GM19035 (cell line): ENCODE data around the gene WASF2.
A peak's percentile ranks its signal among the peaks of the same experiment; 100 is the strongest.
"Not testable (repeated sequence)": the region's sequence is repeated elsewhere in the genome, so short reads cannot be mapped to it uniquely, and the experiment has no call there.

Experiments
- ATAC-seq: cut with Tn5 transposase; IDR thresholded peaks from one replicate; pipeline ENCODE4 v1.9.1; 2021; ENCODE audit not compliant: unreplicated experiment

The WASF2 gene, protein sequence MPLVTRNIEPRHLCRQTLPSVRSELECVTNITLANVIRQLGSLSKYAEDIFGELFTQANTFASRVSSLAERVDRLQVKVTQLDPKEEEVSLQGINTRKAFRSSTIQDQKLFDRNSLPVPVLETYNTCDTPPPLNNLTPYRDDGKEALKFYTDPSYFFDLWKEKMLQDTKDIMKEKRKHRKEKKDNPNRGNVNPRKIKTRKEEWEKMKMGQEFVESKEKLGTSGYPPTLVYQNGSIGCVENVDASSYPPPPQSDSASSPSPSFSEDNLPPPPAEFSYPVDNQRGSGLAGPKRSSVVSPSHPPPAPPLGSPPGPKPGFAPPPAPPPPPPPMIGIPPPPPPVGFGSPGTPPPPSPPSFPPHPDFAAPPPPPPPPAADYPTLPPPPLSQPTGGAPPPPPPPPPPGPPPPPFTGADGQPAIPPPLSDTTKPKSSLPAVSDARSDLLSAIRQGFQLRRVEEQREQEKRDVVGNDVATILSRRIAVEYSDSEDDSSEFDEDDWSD

DNA sequence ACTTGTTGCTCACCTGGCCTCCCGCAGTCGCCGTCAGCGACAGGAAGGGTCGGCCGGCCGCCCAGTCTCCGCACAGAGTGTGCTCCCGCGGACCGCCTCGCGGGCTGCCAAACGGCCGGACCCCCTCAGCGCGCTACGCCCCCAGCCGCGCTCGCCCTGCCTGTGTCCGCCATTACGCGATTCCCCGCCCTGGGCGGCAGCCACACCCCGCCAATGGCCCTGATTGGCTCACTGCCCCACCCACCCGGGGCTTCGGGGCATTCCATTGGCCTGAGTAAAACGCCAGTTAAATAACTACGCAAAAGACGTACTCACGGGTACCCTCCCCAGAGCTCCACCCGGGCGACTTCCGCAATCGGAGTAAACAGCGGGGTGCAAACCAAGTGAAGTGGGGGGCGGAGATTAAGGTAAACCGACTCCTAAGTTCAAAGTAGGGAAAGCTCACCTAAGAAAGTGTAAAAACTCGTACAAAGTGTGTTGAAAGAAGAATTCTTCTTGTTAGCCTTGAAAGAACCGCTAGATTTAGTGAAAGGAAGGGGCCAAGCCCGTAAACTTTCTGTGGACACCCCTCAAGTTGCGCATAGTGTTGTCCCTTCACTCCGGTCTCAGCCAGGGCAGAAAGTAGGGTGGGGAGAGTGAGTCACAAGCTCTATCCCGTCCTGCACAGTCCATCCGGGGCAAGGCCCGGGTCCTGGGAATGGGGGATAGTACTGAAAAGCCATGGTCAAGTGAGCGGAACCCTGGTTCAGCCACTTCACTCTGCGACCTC lies at the start of gene WASF2:
Gene WASF2 (minus strand): TSS at position 195 of the 769 bp plus-strand sequence. CDS start 61,277 bp downstream, outside the sequence.
- ATAC-seq: peak; percentile 88

DNA sequence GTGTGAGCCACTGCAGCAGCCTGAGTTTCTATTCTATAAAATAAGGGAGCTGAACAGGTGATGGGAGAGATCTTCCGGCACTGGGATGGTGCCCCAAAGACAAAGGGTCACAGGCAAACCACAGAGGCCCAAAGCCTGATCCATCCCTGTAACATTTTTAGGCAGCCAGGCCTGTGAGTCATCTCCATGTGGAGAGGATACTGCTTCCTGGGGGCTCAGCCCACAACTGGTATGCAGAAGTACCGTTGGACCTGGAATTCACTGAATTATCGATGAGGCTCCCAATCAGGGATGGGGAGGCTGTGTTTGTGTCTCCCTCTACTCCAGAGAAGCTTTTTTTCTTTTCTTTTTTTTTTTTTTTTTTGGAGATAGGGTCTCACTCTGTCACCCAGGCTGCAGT lies 48.8 kb upstream of the WASF2 start:
- no peak for ATAC-seq

- not testable (repeated sequence) for ATAC-seq
Measured at GRCh38 chr1:27538305-27538676, 48.3 kb upstream of the WASF2 start.

GRCh38 chr1:27536767-27537166 lies 46.8 kb upstream of the WASF2 start:
- ATAC-seq: no peak

DNA sequence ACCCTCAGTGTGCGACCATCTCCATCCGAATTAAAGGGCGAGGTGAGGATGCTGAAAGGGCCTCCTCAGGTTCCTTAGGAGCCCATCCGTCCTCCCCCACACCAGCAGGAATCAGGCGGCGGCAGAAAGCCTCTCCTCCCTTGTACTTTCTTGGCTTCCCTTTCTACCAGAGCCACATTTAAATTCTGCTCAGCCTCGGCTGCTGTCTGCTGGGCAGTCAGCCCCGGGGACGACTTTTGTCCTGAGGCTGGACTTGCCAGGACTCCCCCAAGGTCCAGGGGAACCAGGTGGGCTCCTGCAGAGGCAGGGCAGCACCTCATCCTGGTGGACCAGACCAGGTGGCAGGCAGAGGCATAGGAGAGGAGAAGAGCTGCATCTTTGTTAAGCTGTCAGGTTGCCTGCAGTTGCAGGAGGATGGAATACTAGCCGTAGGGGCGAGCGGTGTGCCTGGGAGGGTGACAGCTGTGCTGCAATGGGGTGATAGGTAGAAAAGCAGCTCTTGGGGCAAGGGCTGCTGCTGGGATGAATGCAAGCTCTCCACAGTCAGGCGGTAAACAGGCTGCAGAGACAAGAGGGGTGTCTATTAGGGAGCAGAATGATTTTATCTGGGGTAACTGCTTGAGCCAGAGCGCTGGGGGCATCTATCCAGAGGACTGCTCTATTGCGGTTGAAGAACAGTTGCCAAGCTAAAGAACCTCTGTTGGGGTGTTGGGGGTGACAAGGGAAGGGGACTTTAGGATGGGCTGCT lies 46.2 kb upstream of the WASF2 start:
- no peak for ATAC-seq

- ATAC-seq: no peak
Measured at GRCh38 chr1:27535386-27535785, 45.4 kb upstream of the WASF2 start.

DNA sequence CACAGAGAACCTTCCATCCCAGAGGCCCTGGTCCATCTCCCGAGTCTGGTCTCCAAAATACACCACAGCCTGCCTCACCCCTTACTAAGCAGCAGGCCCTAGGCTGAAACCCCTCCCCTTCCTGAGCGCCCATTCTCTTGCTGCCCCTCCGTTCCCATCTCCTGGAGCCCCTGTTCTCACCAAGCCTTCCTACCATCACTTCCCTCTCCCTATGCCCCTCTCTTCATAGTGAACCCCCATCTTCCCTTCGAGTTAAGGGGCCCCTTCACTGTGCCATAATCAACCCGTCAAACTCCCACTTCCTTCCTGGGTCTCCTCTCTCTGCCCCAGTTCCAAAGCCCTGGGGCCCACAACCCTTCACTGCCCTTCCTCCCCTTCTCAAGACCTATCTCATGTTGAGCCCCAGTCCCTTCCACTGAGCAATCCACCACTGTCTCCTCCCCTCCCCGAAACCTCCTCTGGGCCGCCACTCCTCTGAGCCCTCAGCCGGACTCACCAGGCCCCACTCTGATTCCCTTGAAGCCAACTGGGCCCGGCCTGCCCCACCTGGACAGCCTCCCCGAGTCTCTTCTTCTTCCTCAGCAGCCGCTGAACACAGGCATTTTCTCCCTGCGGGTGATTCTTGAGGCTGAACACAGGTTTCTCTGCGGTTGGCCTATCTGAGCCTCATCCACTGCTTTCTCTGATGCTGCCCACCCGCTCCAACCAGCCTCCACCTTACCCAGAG lies 42.2 kb upstream of the WASF2 start:
- ATAC-seq: no peak

GRCh38 chr1:27530192-27530591 lies 40.2 kb upstream of the WASF2 start:
- ATAC-seq: no peak

- no peak for ATAC-seq
Measured at GRCh38 chr1:27529704-27530018, 39.7 kb upstream of the WASF2 start.

GRCh38 chr1:27528818-27529703 lies 39.1 kb upstream of the WASF2 start:
- ATAC-seq: no peak

- no peak for ATAC-seq
Measured at GRCh38 chr1:27527890-27528817, 38.2 kb upstream of the WASF2 start.

- ATAC-seq: no peak
Measured at GRCh38 chr1:27527223-27527889, 37.4 kb upstream of the WASF2 start.

DNA sequence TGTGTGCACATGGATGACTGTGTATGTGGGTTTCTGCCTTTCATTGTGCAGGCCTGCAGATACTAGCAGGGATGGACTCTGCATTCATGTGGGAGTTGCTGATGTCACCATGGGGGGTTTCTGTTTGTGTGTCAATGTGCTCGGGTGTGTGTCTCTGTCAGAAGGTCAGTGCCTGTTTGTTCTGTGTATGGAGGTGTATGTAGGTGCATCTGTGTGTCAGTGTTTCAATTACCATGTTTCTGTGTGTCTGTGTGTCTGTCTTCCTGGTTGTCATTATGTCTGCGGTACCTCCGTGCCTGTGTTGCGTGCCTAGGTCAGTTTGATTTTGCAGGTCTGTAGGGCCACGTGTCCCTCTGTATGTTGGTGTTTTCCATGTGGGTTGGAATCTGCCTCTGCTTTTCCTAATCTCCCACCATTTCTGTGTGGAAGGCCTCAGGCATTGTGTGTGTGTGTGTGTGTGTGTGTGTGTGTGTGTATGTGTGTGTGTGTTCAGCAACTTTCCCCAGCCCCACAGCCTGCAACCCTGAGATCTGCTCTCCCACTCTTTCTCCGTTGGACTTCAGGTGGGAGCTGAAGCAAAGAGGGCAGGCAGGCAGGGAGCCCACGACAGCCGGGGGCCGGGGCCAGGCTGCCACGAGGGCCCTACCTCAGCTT lies 36.7 kb upstream of the WASF2 start:
- no peak for ATAC-seq

GRCh38 chr1:27525296-27526272 lies 35.6 kb upstream of the WASF2 start:
- no peak for ATAC-seq

DNA sequence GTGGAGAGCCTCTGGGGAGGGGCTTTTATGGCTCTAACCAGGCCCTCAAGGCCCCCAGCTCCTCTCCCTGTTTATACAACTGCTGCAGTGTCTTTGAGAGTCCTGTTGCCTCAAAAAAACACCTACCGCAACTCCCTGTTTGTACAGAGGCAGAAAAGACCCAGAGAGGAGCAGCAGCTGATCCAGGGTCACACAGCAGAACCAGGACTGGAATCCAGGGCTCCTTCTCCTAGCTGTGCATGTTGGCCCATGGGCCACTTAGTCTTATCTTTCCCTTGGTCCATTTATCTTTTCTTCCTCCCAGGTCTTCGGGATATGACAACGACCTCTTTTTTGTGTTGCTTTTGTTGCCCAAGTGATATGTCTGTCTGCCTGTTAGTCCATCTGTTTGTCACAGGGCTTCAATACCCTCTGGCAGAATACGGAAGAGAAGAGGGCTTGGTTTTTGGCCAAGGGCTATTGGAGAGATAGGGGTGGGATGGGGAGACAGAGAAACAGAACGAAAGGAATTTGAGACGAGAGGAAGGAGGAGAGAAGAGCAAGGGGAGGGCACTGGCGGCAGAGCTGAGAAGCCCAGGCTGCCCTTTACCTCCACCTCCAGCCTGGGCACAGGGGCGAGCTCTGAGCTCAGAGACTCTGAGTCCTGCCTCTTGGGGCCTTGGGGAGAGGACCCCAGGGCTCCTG lies 33.5 kb upstream of the WASF2 start:
- no peak for ATAC-seq
